IMR-90 (cell line): ENCODE data around the gene PIGU. TPM values are rescaled to one million over a fixed set of nuclear protein-coding genes. Genes with fewer than 3 reads are reported as not detected.

ENCODE experiments used
- ATAC-seq: fragments of 200-7000 bp; cut with Tn5 transposase; 2 replicates; pipeline ENCODE4 v1.9.1; 2020; ENCODE audit warnings: low read depth, mild to moderate bottlenecking, moderate library complexity
- BruUV-seq: library from RNA; stranded (reverse); fragments of 400-500 nt; replicated peaks from 2 replicates; lab custom pipeline; 2021; lab: Mats Ljungman, UMichigan
- CTCF ChIA-PET: fragments of 300-600 bp; formaldehyde crosslinking; extraction: SDS; loops from one replicate; lab custom pipeline; 2021; ENCODE audit warnings: antibody characterized with exemption; lab: Yijun Ruan, JAX
- POLR2A ChIA-PET: fragments of 300-600 bp; sonication (Branson Sonifier 250); formaldehyde crosslinking; loops from one replicate; lab custom pipeline; 2022; ENCODE audit warnings: antibody characterized with exemption; ENCODE audit not compliant: unreplicated experiment; lab: Charles Lee
- DNase-seq: peaks from one replicate; pipeline ENCODE4 v3.0.0; 2013
- H2AFZ ChIP-seq: replicated peaks from 2 replicates; pipeline ENCODE3; 2013; ENCODE audit warnings: low read length, mild to moderate bottlenecking; ENCODE audit not compliant: poor library complexity
- H2AK5ac ChIP-seq: 2 replicates; pipeline ENCODE4 v1.6.1; 2013; ENCODE audit warnings: low read depth, low read length, inconsistent platforms
- H2AK9ac ChIP-seq: replicated peaks from 2 replicates; pipeline ENCODE3; 2013; ENCODE audit warnings: mild to moderate bottlenecking, low read depth, low read length, moderate library complexity; ENCODE audit not compliant: poor library complexity
- H2BK120ac ChIP-seq: 2 replicates; pipeline ENCODE4 v1.6.1; 2013; ENCODE audit warnings: low read depth, low read length, inconsistent platforms
- H2BK15ac ChIP-seq: 3 replicates; pipeline ENCODE4 v1.6.1; 2013; ENCODE audit warnings: low read depth, low read length, inconsistent platforms
- H2BK20ac ChIP-seq: 2 replicates; pipeline ENCODE4 v1.6.1; 2013; ENCODE audit warnings: low read depth, mild to moderate bottlenecking, inconsistent platforms, low read length, moderate library complexity
- H2BK5ac ChIP-seq: 2 replicates; pipeline ENCODE4 v1.6.1; 2013; ENCODE audit warnings: mild to moderate bottlenecking, low read depth, low read length, inconsistent platforms; ENCODE audit not compliant: poor library complexity, severe bottlenecking
- H3K14ac ChIP-seq: replicated peaks from 2 replicates; pipeline ENCODE4 v1.6.1; 2013; ENCODE audit warnings: low read depth, low read length, inconsistent platforms
- H3K18ac ChIP-seq: 2 replicates; pipeline ENCODE4 v1.6.1; 2013; ENCODE audit warnings: low read depth, low read length, control low read depth
- H3K23ac ChIP-seq: 2 replicates; pipeline ENCODE4 v1.6.1; 2013; ENCODE audit warnings: low read depth, low read length, inconsistent platforms
- H3K27ac ChIP-seq: 2 replicates; pipeline ENCODE4 v1.5.1; 2013; ENCODE audit warnings: mild to moderate bottlenecking, control low read depth, low read length; ENCODE audit not compliant: insufficient read depth
- H3K27me3 ChIP-seq: 2 replicates; pipeline ENCODE4 v1.6.1; 2013; ENCODE audit warnings: low read length; ENCODE audit not compliant: control insufficient read depth, insufficient read depth
- H3K36me3 ChIP-seq: 2 replicates; pipeline ENCODE4 v1.6.1; 2013; ENCODE audit warnings: low read length, mixed read lengths; ENCODE audit not compliant: control insufficient read depth, insufficient read depth
- H3K4ac ChIP-seq: 2 replicates; pipeline ENCODE4 v1.6.1; 2013; ENCODE audit warnings: low read depth, low read length, inconsistent platforms
- H3K4me1 ChIP-seq: 2 replicates; pipeline ENCODE4 v1.6.1; 2013; ENCODE audit warnings: low read length, mixed read lengths; ENCODE audit not compliant: control insufficient read depth, insufficient read depth
- H3K4me2 ChIP-seq: 2 replicates; pipeline ENCODE4 v1.6.1; 2013; ENCODE audit warnings: low read depth, mild to moderate bottlenecking, control low read depth, low read length, moderate library complexity
- H3K4me3 ChIP-seq: 2 replicates; pipeline ENCODE4 v1.5.1; 2013; ENCODE audit warnings: low read depth, mild to moderate bottlenecking, control low read depth, low read length, moderate library complexity; ENCODE audit not compliant: insufficient read depth
- H3K56ac ChIP-seq: 2 replicates; pipeline ENCODE4 v1.6.1; 2013; ENCODE audit warnings: low read length, inconsistent platforms; ENCODE audit not compliant: insufficient read depth; ENCODE audit errors: extremely low read depth
- H3K79me1 ChIP-seq, 2 experiments: 2 replicates each; pipeline ENCODE4 v1.6.1; 2013; ENCODE audit warnings: low read length in 2 of 2, inconsistent platforms in 1 of 2, low read depth in 1 of 2
- H3K9ac ChIP-seq: 2 replicates; pipeline ENCODE4 v1.6.1; 2013; ENCODE audit warnings: low read depth, low read length, control low read depth
- H3K9me1 ChIP-seq: 2 replicates; pipeline ENCODE4 v1.6.1; 2013; ENCODE audit warnings: low read length, inconsistent platforms; ENCODE audit not compliant: insufficient read depth
- H3K9me3 ChIP-seq: 2 replicates; pipeline ENCODE4 v1.6.1; 2013; ENCODE audit warnings: low read length; ENCODE audit not compliant: control insufficient read depth, insufficient read depth
- H4K20me1 ChIP-seq: 2 replicates; pipeline ENCODE4 v1.6.1; 2013; ENCODE audit warnings: low read length, inconsistent platforms; ENCODE audit not compliant: insufficient read depth
- H4K5ac ChIP-seq: 2 replicates; pipeline ENCODE4 v1.6.1; 2013; ENCODE audit warnings: mild to moderate bottlenecking, low read depth, low read length, control low read depth
- H4K8ac ChIP-seq, 2 experiments: 2 replicates each; pipeline ENCODE4 v1.6.1; 2013; ENCODE audit warnings: low read depth in 2 of 2, low read length in 2 of 2, control low read depth in 1 of 2, inconsistent platforms in 1 of 2
- H4K91ac ChIP-seq: 2 replicates; pipeline ENCODE4 v1.6.1; 2013; ENCODE audit warnings: low read depth, low read length, inconsistent platforms; ENCODE audit not compliant: insufficient read depth
- BHLHE40 ChIP-seq: fragments of 150-350 bp; IDR thresholded peaks from 2 replicates; pipeline ENCODE4 v1.6.1; 2016; ENCODE audit warnings: mild to moderate bottlenecking, low read depth, low read length
- CEBPB ChIP-seq: IDR thresholded peaks from 2 replicates; pipeline ENCODE4 v1.6.1; 2012; ENCODE audit warnings: low read depth, low read length, improper control_type of control experiment
- CHD1 ChIP-seq: IDR thresholded peaks from 2 replicates; pipeline ENCODE4 v1.6.1; 2012; ENCODE audit warnings: low read depth, low read length, improper control_type of control experiment
- FOS ChIP-seq: fragments of 150-350 bp; IDR thresholded peaks from 2 replicates; pipeline ENCODE4 v1.6.1; 2016; ENCODE audit warnings: low read depth, low read length
- MAFK ChIP-seq: IDR thresholded peaks from 2 replicates; pipeline ENCODE4 v1.6.1; 2012; ENCODE audit warnings: low read depth, low read length, improper control_type of control experiment
- MAZ ChIP-seq: IDR thresholded peaks from 2 replicates; pipeline ENCODE4 v1.6.1; 2012; ENCODE audit warnings: low read depth, mild to moderate bottlenecking, low read length, improper control_type of control experiment, moderate library complexity, borderline replicate concordance
- MXI1 ChIP-seq: IDR thresholded peaks from 2 replicates; pipeline ENCODE4 v1.6.1; 2012; ENCODE audit warnings: low read depth, mild to moderate bottlenecking, low read length, moderate library complexity, borderline replicate concordance
- NFE2L2 ChIP-seq: fragments of 150-350 bp; IDR thresholded peaks from 2 replicates; pipeline ENCODE4 v1.6.1; 2016; ENCODE audit warnings: low read depth, mild to moderate bottlenecking, low read length
- POLR2A ChIP-seq: IDR thresholded peaks from 2 replicates; pipeline ENCODE4 v1.6.1; 2012; ENCODE audit warnings: mild to moderate bottlenecking, low read depth, low read length
- RAD21 ChIP-seq: IDR thresholded peaks from 2 replicates; pipeline ENCODE4 v1.6.1; 2012; ENCODE audit warnings: low read length, improper control_type of control experiment
- RCOR1 ChIP-seq: IDR thresholded peaks from 2 replicates; pipeline ENCODE4 v1.6.1; 2012; ENCODE audit warnings: mild to moderate bottlenecking, low read length, improper control_type of control experiment; ENCODE audit not compliant: insufficient replicate concordance
- RFX5 ChIP-seq: IDR thresholded peaks from 2 replicates; pipeline ENCODE4 v1.8.0; 2012; ENCODE audit warnings: low read depth, mild to moderate bottlenecking, low read length, moderate library complexity
- SMC3 ChIP-seq: fragments of 150-350 bp; IDR thresholded peaks from 2 replicates; pipeline ENCODE4 v1.6.1; 2016; ENCODE audit warnings: low read depth, mild to moderate bottlenecking, antibody characterized with exemption, low read length, moderate library complexity
- WGBS, 2 experiments: methylation state at CpG; one replicate each; pipeline versions ENCODE4 v1.1.5 to v1.1.7; 2013; ENCODE audit warnings: missing lambda C conversion rate in 2 of 2; ENCODE audit not compliant: insufficient read length in 1 of 2; ENCODE audit errors: extremely low coverage in 2 of 2; 5-methylcytosine and 5-hydroxymethylcytosine counted together
- dilution Hi-C: fragments of 300-500 bp; cut with HindIII; formaldehyde crosslinking; loops from one replicate; pipeline ENCODE4 v1.14.3; 2018; ENCODE audit warnings: low sequenced_read_pairs; ENCODE audit not compliant: unreplicated experiment
- in situ Hi-C: fragments of 300-500 bp; cut with MboI; formaldehyde crosslinking; loops from 3 replicates; pipeline ENCODE4 v1.14.3; 2019; ENCODE audit warnings: low sequenced_read_pairs, inconsistent platforms, mixed read lengths
- intact Hi-C: fragments of 100-400 bp; cut with micrococcal nuclease; formaldehyde crosslinking; loops from 2 replicates; pipeline ENCODE4 v1.10.0; 2022
- polyA plus RNA-seq, 3 experiments: library from polyadenylated mRNA; depleted of rRNA; stranded (reverse); fragments of >200 nt; gene quantifications; 2 replicates each; pipeline ENCODE4 v1.2.3, GENCODE V29; 2012; ENCODE audit warnings: low replicate concordance in 1 of 3
- total RNA-seq: library from RNA; depleted of rRNA; stranded (reverse); fragments of >200 nt; gene quantifications from 2 replicates; pipeline ENCODE4 v1.2.3, GENCODE V29; 2012
- TF ChIP-seq, protein P1 (sequence below): conservative IDR thresholded peaks from 2 replicates; pipeline ENCODE4 v1.5.1; 2012; ENCODE audit warnings: mild to moderate bottlenecking, low read depth, low read length, improper control_type of control experiment
- TF ChIP-seq, protein P2 (sequence below): fragments of 150-350 bp; IDR thresholded peaks from 2 replicates; pipeline ENCODE4 v1.6.1; 2017; ENCODE audit warnings: mild to moderate bottlenecking, antibody characterized with exemption, low read length, low read depth
- TF ChIP-seq, protein P3 (sequence below): fragments of 150-350 bp; IDR thresholded peaks from 2 replicates; pipeline ENCODE4 v1.6.1; 2016; ENCODE audit warnings: low read depth, mild to moderate bottlenecking, low read length, moderate library complexity, borderline replicate concordance

Gene PIGU
- total and polyA plus RNA-seq, 2 of the 4 experiments (the other 2 are of a cell fraction): 11.1 to 31.1 TPM

DNA sequence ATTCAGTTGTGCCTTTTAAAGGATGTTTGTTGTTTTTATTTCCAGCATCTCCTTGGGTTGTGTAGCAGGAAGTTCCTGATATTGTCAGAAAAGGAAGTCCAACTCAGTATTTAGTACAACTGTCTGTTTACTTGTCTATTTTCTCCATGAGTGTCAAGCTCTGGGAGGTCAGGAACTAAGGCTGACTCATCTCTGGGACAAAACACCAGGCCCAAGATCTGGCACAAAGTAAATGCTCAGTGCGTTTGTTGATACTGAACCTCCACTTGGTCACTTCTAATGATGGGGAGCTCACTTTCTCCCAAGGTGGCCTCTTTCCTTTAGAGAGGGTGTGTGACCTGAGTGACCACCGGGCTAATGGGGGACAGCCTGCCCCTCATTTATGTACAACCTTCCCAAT is 12.6 kb upstream of the PIGU start:
- intact Hi-C loops: no loop called here
- Histone ChIP-seq H2AFZ (no peak overlapping the region), H3K9me3 (no peaks in the 10 kb centered on the region), H3K4me3 (no peak overlapping the region), H3K36me3 (no peaks in the 10 kb centered on the region), H3K79me1 (no peaks in the 10 kb centered on the region), H3K23ac (no peak overlapping the region), H3K18ac (no peak overlapping the region), H4K5ac (no peak overlapping the region), H2BK15ac (no peak overlapping the region), H3K4ac (no peak overlapping the region), H4K8ac (no peak overlapping the region), H2AK9ac (no peak overlapping the region), H2BK120ac (no peak overlapping the region), H4K91ac (no peak overlapping the region), H3K4me1 (no peaks in the 10 kb centered on the region), H2AK5ac (no peak overlapping the region), H2BK20ac (no peak overlapping the region), H3K4me2 (no peak overlapping the region), H2BK5ac (no peak overlapping the region), H3K9ac (no peak overlapping the region), H4K20me1 (no peaks in the 10 kb centered on the region), H3K56ac (no peak overlapping the region), H3K27ac (no peak overlapping the region), H3K9me1 (no peaks in the 10 kb centered on the region), H3K14ac (no peak overlapping the region), H3K27me3 (no peaks in the 10 kb centered on the region)
- DNase-seq: no peak
- TF ChIP-seq NFE2L2: no peak
- no peak for TF ChIP-seq RAD21
- TF ChIP-seq CEBPB: no peak
- TF ChIP-seq POLR2A: no peak
- no peak for TF ChIP-seq CHD1
- no peak for TF ChIP-seq SMC3
- TF ChIP-seq RCOR1: no peak
- TF ChIP-seq MXI1: no peak
- no peak for TF ChIP-seq RFX5
- no peak for TF ChIP-seq MAZ
- TF ChIP-seq, protein P1, sequence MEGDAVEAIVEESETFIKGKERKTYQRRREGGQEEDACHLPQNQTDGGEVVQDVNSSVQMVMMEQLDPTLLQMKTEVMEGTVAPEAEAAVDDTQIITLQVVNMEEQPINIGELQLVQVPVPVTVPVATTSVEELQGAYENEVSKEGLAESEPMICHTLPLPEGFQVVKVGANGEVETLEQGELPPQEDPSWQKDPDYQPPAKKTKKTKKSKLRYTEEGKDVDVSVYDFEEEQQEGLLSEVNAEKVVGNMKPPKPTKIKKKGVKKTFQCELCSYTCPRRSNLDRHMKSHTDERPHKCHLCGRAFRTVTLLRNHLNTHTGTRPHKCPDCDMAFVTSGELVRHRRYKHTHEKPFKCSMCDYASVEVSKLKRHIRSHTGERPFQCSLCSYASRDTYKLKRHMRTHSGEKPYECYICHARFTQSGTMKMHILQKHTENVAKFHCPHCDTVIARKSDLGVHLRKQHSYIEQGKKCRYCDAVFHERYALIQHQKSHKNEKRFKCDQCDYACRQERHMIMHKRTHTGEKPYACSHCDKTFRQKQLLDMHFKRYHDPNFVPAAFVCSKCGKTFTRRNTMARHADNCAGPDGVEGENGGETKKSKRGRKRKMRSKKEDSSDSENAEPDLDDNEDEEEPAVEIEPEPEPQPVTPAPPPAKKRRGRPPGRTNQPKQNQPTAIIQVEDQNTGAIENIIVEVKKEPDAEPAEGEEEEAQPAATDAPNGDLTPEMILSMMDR: no peak
- no peak for TF ChIP-seq BHLHE40
- TF ChIP-seq, protein P2, sequence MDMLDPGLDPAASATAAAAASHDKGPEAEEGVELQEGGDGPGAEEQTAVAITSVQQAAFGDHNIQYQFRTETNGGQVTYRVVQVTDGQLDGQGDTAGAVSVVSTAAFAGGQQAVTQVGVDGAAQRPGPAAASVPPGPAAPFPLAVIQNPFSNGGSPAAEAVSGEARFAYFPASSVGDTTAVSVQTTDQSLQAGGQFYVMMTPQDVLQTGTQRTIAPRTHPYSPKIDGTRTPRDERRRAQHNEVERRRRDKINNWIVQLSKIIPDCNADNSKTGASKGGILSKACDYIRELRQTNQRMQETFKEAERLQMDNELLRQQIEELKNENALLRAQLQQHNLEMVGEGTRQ: no peak
- TF ChIP-seq MAFK: no peak
- TF ChIP-seq, protein P3, sequence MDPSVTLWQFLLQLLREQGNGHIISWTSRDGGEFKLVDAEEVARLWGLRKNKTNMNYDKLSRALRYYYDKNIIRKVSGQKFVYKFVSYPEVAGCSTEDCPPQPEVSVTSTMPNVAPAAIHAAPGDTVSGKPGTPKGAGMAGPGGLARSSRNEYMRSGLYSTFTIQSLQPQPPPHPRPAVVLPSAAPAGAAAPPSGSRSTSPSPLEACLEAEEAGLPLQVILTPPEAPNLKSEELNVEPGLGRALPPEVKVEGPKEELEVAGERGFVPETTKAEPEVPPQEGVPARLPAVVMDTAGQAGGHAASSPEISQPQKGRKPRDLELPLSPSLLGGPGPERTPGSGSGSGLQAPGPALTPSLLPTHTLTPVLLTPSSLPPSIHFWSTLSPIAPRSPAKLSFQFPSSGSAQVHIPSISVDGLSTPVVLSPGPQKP: no peak
- TF ChIP-seq FOS: no peak
- peak; percentile 21; the same call in 1 of the 2 replicates for ATAC-seq
- no TSS peak for BruUV-seq
- dilution Hi-C loops: no loop called here
- in situ Hi-C loops: no loop called here
- whole genome bisulfite sequencing, 2 experiments: no CpG with 5 or more reads among the region's 2 CpGs
- ChIA-PET CTCF (interaction anchor here (0.6 kb wide), 1 partner anchor 13 kb away, joined by 3 read pairs; no protein-coding TSS in a partner anchor), POLR2A (no interaction called here)
